Heart left ventricle (tissue), 16 donors: ENCODE results near the gene HMX1. TPM values are rescaled to one million over a fixed set of nuclear protein-coding genes. Genes with fewer than 3 reads are reported as not detected.
A peak's percentile ranks its signal among the peaks of the same experiment; 100 is the strongest.

Source experiments
- ATAC-seq, 4 donors: fragments of 200-7000 bp; cut with Tn5 transposase; one replicate each; pipeline ENCODE4 v1.9.1; 2020 to 2022; ENCODE audit warnings: moderate library complexity in 4 of 4, mild to moderate bottlenecking in 3 of 4, moderate number of reproducible peaks in 1 of 4
- DNase-seq, 5 donors: peaks; one replicate each; pipeline ENCODE4 v3.0.0-alpha.2; 2020
- H3K27ac ChIP-seq, 12 donors: fragments of 200-600 bp; sonication (generic) in 4 of 12; one replicate each; pipeline versions ENCODE4 v1.5.0 to v1.8.0; 2016 to 2022; ENCODE audit warnings: mild to moderate bottlenecking in 2 of 12
- H3K27me3 ChIP-seq, 9 donors: fragments of 200-600 bp; sonication (generic) in 2 of 9; one replicate each; pipeline versions ENCODE4 v1.5.1 to v1.8.0; 2016 to 2022; ENCODE audit warnings: mild to moderate bottlenecking in 3 of 9
- H3K36me3 ChIP-seq, 9 donors: fragments of 200-600 bp; sonication (generic) in 2 of 9; one replicate each; pipeline versions ENCODE4 v1.5.0 to v1.8.0; 2018 to 2022; ENCODE audit warnings: mild to moderate bottlenecking in 2 of 9
- H3K4me1 ChIP-seq, 12 donors: fragments of 200-600 bp; sonication (generic) in 4 of 12; one replicate each; pipeline versions ENCODE4 v1.5.0 to v1.8.0; 2016 to 2022; ENCODE audit warnings: mild to moderate bottlenecking in 3 of 12
- H3K4me3 ChIP-seq, 12 donors: fragments of 200-600 bp; sonication (generic) in 4 of 12; one replicate each; pipeline versions ENCODE4 v1.5.0 to v1.8.0; 2017 to 2022; ENCODE audit warnings: mild to moderate bottlenecking in 9 of 12, moderate library complexity in 4 of 12
- H3K9me3 ChIP-seq, 12 donors: fragments of 200-600 bp; sonication (generic) in 4 of 12; one replicate each; pipeline versions ENCODE4 v1.5.0 to v1.8.0; 2016 to 2022; ENCODE audit warnings: mild to moderate bottlenecking in 1 of 12
- POLR2A ChIP-seq, 2 donors: fragments of 450-650 bp; IDR thresholded peaks; one replicate each; pipeline ENCODE4 v1.6.1; 2017; ENCODE audit warnings: antibody characterized with exemption in 2 of 2, mild to moderate bottlenecking in 2 of 2, moderate library complexity in 2 of 2
- WGBS, 4 donors: extraction: QIAGEN DNeasy Blood & Tissue Kit in 2 of 4; methylation state at CpG; one replicate each; pipeline versions ENCODE4 v1.1.5 to v1.1.7; 2013 to 2018; 5-methylcytosine and 5-hydroxymethylcytosine counted together
- intact Hi-C, 10 donors: fragments of 100-400 bp; cut with DNase I; formaldehyde crosslinking; loops; one replicate each; pipeline versions ENCODE4 v1.11.1 to v1.14.2; 2022
- polyA plus RNA-seq, 2 donors: library from polyadenylated mRNA; stranded (reverse); fragments of 200-250 nt; gene quantifications; one replicate each; pipeline ENCODE4 v1.2.3, GENCODE V29; 2013
- total RNA-seq, 9 donors: library from RNA; depleted of rRNA in 2 of 9; stranded (reverse); fragments of >200 nt in 2 of 9; fragmentation: NEBNext Ultra II Directional in 3 of 9; extraction: Animal tissue kit (Norgen Biotek cat#: 25700) in 3 of 9; gene quantifications; one replicate each; pipeline versions ENCODE4 v1.1.0 to v1.2.4, GENCODE V29; 2016 to 2023
- TF ChIP-seq, protein P1 (sequence below), 12 donors: fragments of 200-600 bp; sonication (generic) in 4 of 12; IDR thresholded peaks; one replicate each; pipeline versions ENCODE4 v1.5.0 to v1.8.0; 2018 to 2022; ENCODE audit warnings: antibody characterized with exemption in 12 of 12, mild to moderate bottlenecking in 5 of 12
- donor health status: ischemic (EF 13 %, LVEDD 7.1; RV severe dilation, severe dysfunction).
- donor health status: healthy with polysubstance abuse.
- donor health status: DM: no; HTN: yes; CAD: no.
- donor health status: DM: no; HTN: no; CAD: no.
- donor health status: ischemic (EF 25% LVEDD 6.9; RV normal size, moderate dysfunction).
- donor health status: ischemic (EF 25% LVEDD 5.7; RV mildly dilated, moderate dysfunction).
- donor health status: healthy.
- donor health status: DM: yes; HTN: yes; CAD: no.
- donor health status: ischemic (EF 35%, LVEDD 5.7; RV mildly dilated, moderate dysfunction).
- donor health status: nonischemic (EF 11% LVEDD 7.7; RV severe dilation, severe dysfunction).
- donor health status: DM: yes; HTN: yes; CAD: no.
- donor health status: PGD.
- donor health status: ischemic (EF 29% LVEDD 5.4; RV normal size, mild dysfunction).
- donor health status: nonischemic (EF 23%, LVEDD 6.1; RV moderate dilation, normal function).

Gene HMX1
- total and polyA plus RNA-seq, 11 donors = 0.25 TPM; not detected in 10

DNA sequence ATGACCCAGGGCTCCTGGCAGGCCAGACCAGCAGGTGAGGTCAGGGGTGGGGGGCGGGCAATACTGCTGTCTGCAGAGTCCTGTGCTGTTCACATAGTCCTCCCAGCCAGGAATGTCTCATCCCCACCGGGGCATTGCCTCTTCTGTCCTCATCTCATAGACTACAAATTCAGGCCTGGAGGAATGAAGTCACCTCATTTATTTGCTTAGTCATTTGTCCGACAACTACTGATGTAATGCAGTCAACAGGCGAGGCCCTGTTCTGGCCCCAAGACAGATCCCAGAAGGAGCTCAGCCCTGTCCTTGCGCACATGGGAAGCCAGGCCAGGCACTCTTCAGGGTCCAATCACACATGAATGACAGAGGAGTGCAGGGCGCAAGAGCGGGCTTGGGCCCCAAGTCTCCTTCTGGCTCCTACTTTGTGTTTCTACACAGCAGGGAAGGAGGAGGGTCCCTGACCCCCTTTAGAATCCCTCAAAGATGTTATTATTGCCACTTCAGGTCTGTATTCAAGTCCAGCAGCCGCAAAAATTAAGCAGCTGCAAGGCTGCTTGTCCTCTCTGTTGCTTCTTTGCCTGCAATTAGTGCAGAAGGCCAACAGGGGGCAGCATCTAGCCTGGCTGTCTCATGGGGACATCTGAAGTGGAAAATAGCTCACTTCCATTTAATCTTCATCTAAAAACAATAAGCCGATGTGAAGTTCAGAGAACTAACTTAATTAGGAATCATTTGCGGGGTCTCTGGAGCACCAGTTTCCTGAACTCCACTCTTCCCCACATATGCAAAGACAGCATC lies 15.2 kb upstream of the HMX1 start:
- ATAC-seq (no peak), DNase-seq (no peak)
- Histone ChIP-seq H3K36me3 (no peaks in the 10 kb centered on the region), H3K27me3 (peaks cover 22 to 91% (median 56%) of the 10 kb centered on the region in 9 donors), H3K27ac (no peak overlapping the region), H3K9me3 (peaks cover 0 to 6% (median 0%) of the 10 kb centered on the region in 12 donors), H3K4me1 (peaks cover 0 to 2% (median 0%) of the 10 kb centered on the region in 12 donors), H3K4me3 (no peak overlapping the region)
- intact Hi-C loops = loop anchor here in 3 of 10 donors (10.0 kb wide), 2 partner anchors 272 to 282 kb away; no protein-coding TSS in a partner anchor
- no peak for TF ChIP-seq POLR2A (IDR thresholded peaks at IDR 0.05)
- TF ChIP-seq, protein P1, sequence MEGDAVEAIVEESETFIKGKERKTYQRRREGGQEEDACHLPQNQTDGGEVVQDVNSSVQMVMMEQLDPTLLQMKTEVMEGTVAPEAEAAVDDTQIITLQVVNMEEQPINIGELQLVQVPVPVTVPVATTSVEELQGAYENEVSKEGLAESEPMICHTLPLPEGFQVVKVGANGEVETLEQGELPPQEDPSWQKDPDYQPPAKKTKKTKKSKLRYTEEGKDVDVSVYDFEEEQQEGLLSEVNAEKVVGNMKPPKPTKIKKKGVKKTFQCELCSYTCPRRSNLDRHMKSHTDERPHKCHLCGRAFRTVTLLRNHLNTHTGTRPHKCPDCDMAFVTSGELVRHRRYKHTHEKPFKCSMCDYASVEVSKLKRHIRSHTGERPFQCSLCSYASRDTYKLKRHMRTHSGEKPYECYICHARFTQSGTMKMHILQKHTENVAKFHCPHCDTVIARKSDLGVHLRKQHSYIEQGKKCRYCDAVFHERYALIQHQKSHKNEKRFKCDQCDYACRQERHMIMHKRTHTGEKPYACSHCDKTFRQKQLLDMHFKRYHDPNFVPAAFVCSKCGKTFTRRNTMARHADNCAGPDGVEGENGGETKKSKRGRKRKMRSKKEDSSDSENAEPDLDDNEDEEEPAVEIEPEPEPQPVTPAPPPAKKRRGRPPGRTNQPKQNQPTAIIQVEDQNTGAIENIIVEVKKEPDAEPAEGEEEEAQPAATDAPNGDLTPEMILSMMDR (IDR thresholded peaks at IDR 0.05) = peak in 4 of 12 donors; percentile 6 to 26 (median 14)
- 80 to 84% (median 83%) methylated on average over 8 to 10 of the region's 10 CpGs for WGBS, 4 donors

DNA sequence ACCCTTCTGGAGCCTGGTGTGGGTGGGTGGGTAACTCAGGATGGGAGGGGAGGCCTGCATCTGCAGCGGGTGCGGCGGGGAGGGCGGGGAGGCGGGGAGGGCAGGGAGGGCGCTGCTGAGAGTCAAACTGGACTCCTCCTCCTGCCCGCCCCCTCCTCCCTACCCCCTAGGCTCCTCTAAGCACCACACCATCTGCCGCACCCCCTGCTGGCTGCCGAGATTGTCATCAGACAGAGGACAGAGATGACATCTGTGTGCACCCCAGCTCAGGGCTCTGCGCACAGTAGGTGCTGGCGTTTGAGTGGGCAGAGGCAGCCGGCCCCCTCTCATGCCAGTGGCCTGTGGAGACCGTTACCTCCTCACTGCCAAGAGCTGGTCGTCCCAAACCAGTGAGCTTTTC lies 10.6 kb upstream of the HMX1 start:
- H3K4me3 ChIP-seq = no peak overlapping the region
- peaks cover 13 to 86% (median 37%) of the 10 kb centered on the region in 9 donors for H3K27me3 ChIP-seq
- H3K27ac ChIP-seq = no peak overlapping the region
- H3K4me1 ChIP-seq = no peaks in the 10 kb centered on the region
- H3K36me3 ChIP-seq = no peaks in the 10 kb centered on the region
- intact Hi-C loops = loop anchor here in 3 of 10 donors (10.0 kb wide), 2 partner anchors 267 to 277 kb away; no protein-coding TSS in a partner anchor
- WGBS, 4 donors = 8 to 24% (median 16%) methylated on average over 9 to 14 of the region's 14 CpGs
- peaks cover 0 to 6% (median 0%) of the 10 kb centered on the region in 12 donors for H3K9me3 ChIP-seq
- no peak for DNase-seq
- TF ChIP-seq POLR2A (IDR thresholded peaks at IDR 0.05) = no peak
- TF ChIP-seq, protein P1 (IDR thresholded peaks at IDR 0.05) = no peak
- ATAC-seq = no peak

DNA sequence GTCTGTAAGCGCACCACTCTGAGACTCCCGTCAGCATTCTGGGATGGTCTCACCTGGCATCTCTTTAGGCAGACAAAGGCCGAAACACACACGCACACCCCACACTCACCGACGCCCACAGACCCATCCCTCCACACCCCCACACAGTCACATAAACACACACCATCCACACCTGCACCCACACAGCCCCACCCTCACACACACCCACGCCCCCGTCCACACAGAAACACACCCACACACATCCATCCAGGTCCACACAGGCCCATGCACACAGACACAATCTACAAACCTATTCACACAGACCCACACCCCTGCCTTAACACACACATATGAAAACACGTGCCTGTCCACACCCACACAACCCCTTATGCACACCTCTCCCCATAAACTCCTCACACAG lies 9.2 kb upstream of the HMX1 start:
- Histone ChIP-seq H3K9me3 (no peaks in the 10 kb centered on the region), H3K4me1 (no peaks in the 10 kb centered on the region), H3K27ac (no peak overlapping the region), H3K36me3 (no peaks in the 10 kb centered on the region), H3K27me3 (peaks cover 18 to 86% (median 42%) of the 10 kb centered on the region in 9 donors), H3K4me3 (no peak overlapping the region)
- TF ChIP-seq, protein P1 (IDR thresholded peaks at IDR 0.05) = no peak
- TF ChIP-seq POLR2A (IDR thresholded peaks at IDR 0.05) = no peak
- ATAC-seq (no peak), DNase-seq (no peak)
- intact Hi-C loops = loop anchor here in 3 of 10 donors (10.0 kb wide), 2 partner anchors 266 to 276 kb away; no protein-coding TSS in a partner anchor
- 83 to 87% (median 84%) methylated on average over 9 of the region's 9 CpGs for WGBS, 4 donors

DNA sequence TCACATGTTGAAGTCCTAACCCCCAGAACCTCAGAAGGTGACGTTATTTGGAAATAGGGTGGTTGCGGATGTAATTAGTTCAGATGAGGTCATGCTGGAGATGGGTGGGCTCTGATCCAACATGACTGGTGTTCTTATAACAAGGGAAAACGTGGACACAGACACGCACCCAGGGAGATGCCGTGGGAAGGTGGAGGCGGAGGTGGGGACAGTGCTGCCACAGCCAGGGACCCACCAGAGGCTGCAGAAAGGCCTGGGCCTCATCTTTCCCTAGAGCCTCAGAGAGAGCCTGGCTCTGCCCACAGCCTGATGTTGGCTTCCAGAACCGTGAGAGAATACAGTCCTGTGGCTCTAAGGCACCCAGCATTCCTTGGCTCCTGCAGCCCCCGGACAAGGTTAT lies 7.9 kb upstream of the HMX1 start:
- Histone ChIP-seq H3K9me3 (no peaks in the 10 kb centered on the region), H3K4me3 (no peak overlapping the region), H3K27me3 (peaks cover 20 to 90% (median 54%) of the 10 kb centered on the region in 9 donors), H3K4me1 (no peaks in the 10 kb centered on the region), H3K36me3 (no peaks in the 10 kb centered on the region), H3K27ac (no peak overlapping the region)
- TF ChIP-seq, protein P1 (IDR thresholded peaks at IDR 0.05) = no peak
- no peak for TF ChIP-seq POLR2A (IDR thresholded peaks at IDR 0.05)
- intact Hi-C loops = no loop called here
- 58 to 67% (median 66%) methylated on average over 8 of the region's 8 CpGs for WGBS, 4 donors
- ATAC-seq (no peak), DNase-seq (no peak)
